GM18499 (cell line): ENCODE measurements around the gene FOXL2.

ENCODE experiments used
- ATAC-seq: cut with Tn5 transposase; IDR thresholded peaks from one replicate; pipeline ENCODE4 v1.9.1; 2021; ENCODE audit warnings: moderate number of reproducible peaks; ENCODE audit not compliant: insufficient read depth, unreplicated experiment

Gene FOXL2

GRCh38 chr3:138946663-138947494 lies at the start of gene FOXL2, which contains the start of gene FOXL2NB:
TSS of gene FOXL2 (minus strand) at chr3:138947137. CDS start at chr3:138946722, 415 bp downstream.
TSS of gene FOXL2NB (plus strand) at chr3:138947217. CDS start at chr3:138947365, 148 bp downstream.
- no peak for ATAC-seq

- ATAC-seq: no peak
These were observed 48.8 kb upstream of the FOXL2 start for GRCh38 chr3:138995706-138996105.

- no peak for ATAC-seq
These were observed 40.2 kb upstream of the FOXL2 start for GRCh38 chr3:138987181-138987580.

GRCh38 chr3:138985932-138986331 lies 39.0 kb upstream of the FOXL2 start:
- ATAC-seq: no peak

- no peak for ATAC-seq
These were observed 37.9 kb upstream of the FOXL2 start for GRCh38 chr3:138984816-138985215.

GRCh38 chr3:138976047-138976446 lies 29.1 kb upstream of the FOXL2 start:
- no peak for ATAC-seq

GRCh38 chr3:138975351-138975750 lies 28.4 kb upstream of the FOXL2 start:
- ATAC-seq: no peak

- ATAC-seq: no peak
These were observed 27.5 kb upstream of the FOXL2 start for GRCh38 chr3:138974462-138974861.

- ATAC-seq: no peak
These were observed 26.0 kb upstream of the FOXL2 start for GRCh38 chr3:138972941-138973340.

GRCh38 chr3:138971766-138972320 lies 24.9 kb upstream of the FOXL2 start:
- ATAC-seq: no peak

GRCh38 chr3:138964923-138965322 lies 18.0 kb upstream of the FOXL2 start:
- ATAC-seq: no peak

GRCh38 chr3:138964264-138964663 lies 17.3 kb upstream of the FOXL2 start:
- no peak for ATAC-seq

- ATAC-seq: no peak
These were observed 16.1 kb upstream of the FOXL2 start for GRCh38 chr3:138962854-138963560.

- no peak for ATAC-seq
These were observed 13.5 kb upstream of the FOXL2 start for GRCh38 chr3:138960417-138960852.

- no peak for ATAC-seq
These were observed 3.8 kb upstream of the FOXL2 start for GRCh38 chr3:138950701-138951100.

GRCh38 chr3:138950006-138950644 lies 3.2 kb upstream of the FOXL2 start:
- no peak for ATAC-seq

GRCh38 chr3:138949445-138950005 lies 2.6 kb upstream of the FOXL2 start:
- no peak for ATAC-seq

- ATAC-seq: no peak
These were observed 2.1 kb upstream of the FOXL2 start for GRCh38 chr3:138949002-138949418.

- ATAC-seq: no peak
These were observed 1.5 kb upstream of the FOXL2 start for GRCh38 chr3:138948371-138949001.
